Ectodermal cell (in vitro differentiated cells): Measurements from ENCODE around the gene CABLES1.

ENCODE experiments used
- H3K27ac ChIP-seq: 2 replicates; pipeline ENCODE4 v1.7.0; 2013; ENCODE audit warnings: mild to moderate bottlenecking, low read depth, low read length; ENCODE audit not compliant: insufficient read depth, poor library complexity, severe bottlenecking
- H3K27me3 ChIP-seq: 2 replicates; pipeline ENCODE4 v1.7.0; 2013; ENCODE audit warnings: mild to moderate bottlenecking, low read length; ENCODE audit not compliant: insufficient read depth, control insufficient read depth, poor library complexity, severe bottlenecking
- H3K36me3 ChIP-seq: one replicate; pipeline ENCODE4 v1.7.0; 2013; ENCODE audit warnings: low read length; ENCODE audit not compliant: control insufficient read depth, insufficient read depth
- H3K4me1 ChIP-seq: one replicate; pipeline ENCODE4 v1.7.0; 2013; ENCODE audit warnings: low read length; ENCODE audit not compliant: control insufficient read depth, insufficient read depth
- H3K4me3 ChIP-seq: 2 replicates; pipeline ENCODE4 v1.7.0; 2013; ENCODE audit warnings: low read depth, low read length, control low read depth; ENCODE audit not compliant: insufficient read depth
- H3K9me3 ChIP-seq: 2 replicates; pipeline ENCODE4 v1.7.0; 2013; ENCODE audit warnings: mild to moderate bottlenecking, low read length, moderate library complexity; ENCODE audit not compliant: control insufficient read depth
- WGBS, 2 experiments: methylation state at CpG; one replicate each; pipeline ENCODE4 v1.1.7; 2013; ENCODE audit warnings: missing lambda C conversion rate in 2 of 2; 5-methylcytosine and 5-hydroxymethylcytosine counted together

The CABLES1 gene

DNA sequence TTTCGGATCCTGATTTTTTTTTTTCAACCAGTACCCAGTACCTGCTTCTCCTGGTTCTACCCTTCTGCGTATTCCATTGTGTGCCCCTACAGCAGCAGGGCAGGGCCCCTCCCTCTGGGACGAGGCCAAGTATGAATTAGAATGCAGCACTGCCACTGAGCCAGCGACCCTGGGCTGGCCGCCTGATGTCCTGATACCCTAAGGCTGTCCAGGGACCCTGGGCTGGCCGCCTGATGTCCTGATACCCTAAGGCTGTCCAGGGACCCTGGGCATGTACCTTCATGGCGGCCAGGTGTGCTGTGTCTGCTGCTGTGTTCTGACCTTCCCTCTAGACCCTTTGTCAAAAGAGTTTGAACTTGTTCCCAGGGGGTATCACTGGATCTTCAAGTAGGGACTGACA is 42.9 kb downstream of the CABLES1 start:
- Histone ChIP-seq H3K9me3 (no peaks in the 10 kb centered on the region), H3K4me3 (no peak overlapping the region), H3K27ac (no peak overlapping the region), H3K4me1 (peaks cover 3% of the 10 kb centered on the region), H3K36me3 (no peaks in the 10 kb centered on the region), H3K27me3 (no peaks in the 10 kb centered on the region)
- 90 to 91% methylated on average over 7 of the region's 7 CpGs for WGBS, 2 experiments

DNA sequence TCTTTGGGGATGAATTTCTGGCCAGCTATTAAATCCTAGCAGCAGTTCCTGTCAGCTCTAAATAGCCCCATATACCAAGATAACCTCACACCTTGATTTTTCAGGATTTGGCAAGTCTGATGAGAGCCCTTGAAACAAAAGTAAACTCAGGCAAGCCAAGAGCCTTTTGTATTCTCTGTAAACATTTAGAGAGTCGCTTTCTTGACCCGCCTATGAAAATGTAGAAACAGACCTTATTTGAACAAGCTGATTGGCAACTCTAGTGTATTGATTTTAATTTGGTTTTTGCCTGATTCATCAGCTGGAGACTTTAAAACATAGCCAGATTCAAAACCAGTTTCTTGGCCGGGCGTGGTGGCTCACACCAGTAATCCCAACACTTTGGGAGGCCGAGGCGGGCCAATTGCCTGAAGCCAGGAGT is 43.4 kb downstream of the CABLES1 start:
- Histone ChIP-seq H3K4me3 (no peak overlapping the region), H3K36me3 (no peaks in the 10 kb centered on the region), H3K27me3 (no peaks in the 10 kb centered on the region), H3K27ac (no peak overlapping the region), H3K9me3 (no peaks in the 10 kb centered on the region), H3K4me1 (peaks cover 3% of the 10 kb centered on the region)
- 95% methylated on average over 6 of the region's 6 CpGs for WGBS, 2 experiments

DNA sequence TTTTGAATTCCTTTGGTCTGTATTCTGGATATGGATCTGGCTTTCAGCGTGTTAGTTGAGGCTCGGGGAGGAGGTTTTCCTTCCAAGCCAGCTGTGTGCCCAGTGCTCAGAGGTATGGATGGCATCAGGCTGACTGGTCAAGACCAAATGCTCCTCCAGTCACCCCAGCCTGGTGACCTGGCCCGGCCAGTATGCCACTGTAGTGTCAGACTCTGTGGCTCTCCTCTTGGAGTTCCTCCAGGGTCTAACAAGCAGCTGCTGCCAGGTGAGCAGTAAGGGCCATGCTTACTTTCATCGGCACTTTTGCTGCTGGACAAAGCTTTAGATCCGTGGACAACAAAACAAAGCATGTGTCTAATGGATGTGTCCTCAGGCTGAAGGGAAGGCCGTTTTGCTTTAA is 44.1 kb downstream of the CABLES1 start:
- Histone ChIP-seq H3K36me3 (no peaks in the 10 kb centered on the region), H3K4me1 (peaks cover 3% of the 10 kb centered on the region), H3K27ac (no peak overlapping the region), H3K9me3 (no peaks in the 10 kb centered on the region), H3K27me3 (no peaks in the 10 kb centered on the region), H3K4me3 (no peak overlapping the region)
- 94 to 95% methylated on average over 6 of the region's 6 CpGs for WGBS, 2 experiments

DNA sequence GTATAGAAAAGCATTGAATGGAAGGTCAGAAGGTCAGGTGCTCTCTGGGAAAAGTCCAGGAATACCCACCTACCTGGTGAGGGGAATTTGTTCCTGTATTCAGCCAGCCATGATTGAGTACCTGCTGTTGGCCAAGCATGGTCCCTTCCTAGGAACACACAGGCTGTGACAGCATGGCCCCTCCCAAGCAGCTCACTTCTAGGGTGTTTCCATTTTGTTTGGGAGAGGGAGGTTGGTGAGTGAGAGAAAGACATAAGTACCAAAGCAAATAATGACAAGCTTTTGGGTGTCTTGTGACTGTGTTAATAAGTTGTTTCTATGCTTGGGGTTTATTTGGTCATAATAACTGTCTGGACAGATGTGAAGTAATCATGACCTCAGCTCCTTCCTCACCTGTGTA is 46.3 kb downstream of the CABLES1 start:
- Histone ChIP-seq H3K9me3 (no peaks in the 10 kb centered on the region), H3K27me3 (no peaks in the 10 kb centered on the region), H3K27ac (no peak overlapping the region), H3K4me3 (no peak overlapping the region), H3K4me1 (peaks cover 3% of the 10 kb centered on the region), H3K36me3 (no peaks in the 10 kb centered on the region)

DNA sequence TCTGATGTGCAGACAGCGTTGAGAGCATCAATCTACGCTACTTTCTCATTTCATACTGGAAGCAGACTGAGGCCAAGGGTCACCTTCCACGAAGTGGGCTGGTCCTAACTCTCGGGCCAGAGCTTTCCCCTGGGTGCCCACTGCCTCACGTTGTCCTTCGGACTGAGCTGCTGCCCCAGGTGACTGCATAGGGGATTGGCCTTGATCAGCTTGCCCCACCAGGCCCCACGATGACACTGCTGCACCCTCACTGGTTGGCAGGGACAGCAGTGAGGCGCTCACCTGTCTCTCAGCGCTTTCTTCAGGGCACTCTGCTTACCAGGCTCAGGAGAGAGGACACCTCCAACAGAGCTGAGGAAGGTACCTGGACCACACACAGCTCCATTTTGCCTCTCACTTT is 47.3 kb downstream of the CABLES1 start:
- Histone ChIP-seq H3K27ac (no peak overlapping the region), H3K27me3 (no peaks in the 10 kb centered on the region), H3K4me3 (no peak overlapping the region), H3K4me1 (no peaks in the 10 kb centered on the region), H3K36me3 (no peaks in the 10 kb centered on the region), H3K9me3 (no peaks in the 10 kb centered on the region)
- WGBS, 2 experiments = 94% methylated on average over 9 of the region's 9 CpGs

DNA sequence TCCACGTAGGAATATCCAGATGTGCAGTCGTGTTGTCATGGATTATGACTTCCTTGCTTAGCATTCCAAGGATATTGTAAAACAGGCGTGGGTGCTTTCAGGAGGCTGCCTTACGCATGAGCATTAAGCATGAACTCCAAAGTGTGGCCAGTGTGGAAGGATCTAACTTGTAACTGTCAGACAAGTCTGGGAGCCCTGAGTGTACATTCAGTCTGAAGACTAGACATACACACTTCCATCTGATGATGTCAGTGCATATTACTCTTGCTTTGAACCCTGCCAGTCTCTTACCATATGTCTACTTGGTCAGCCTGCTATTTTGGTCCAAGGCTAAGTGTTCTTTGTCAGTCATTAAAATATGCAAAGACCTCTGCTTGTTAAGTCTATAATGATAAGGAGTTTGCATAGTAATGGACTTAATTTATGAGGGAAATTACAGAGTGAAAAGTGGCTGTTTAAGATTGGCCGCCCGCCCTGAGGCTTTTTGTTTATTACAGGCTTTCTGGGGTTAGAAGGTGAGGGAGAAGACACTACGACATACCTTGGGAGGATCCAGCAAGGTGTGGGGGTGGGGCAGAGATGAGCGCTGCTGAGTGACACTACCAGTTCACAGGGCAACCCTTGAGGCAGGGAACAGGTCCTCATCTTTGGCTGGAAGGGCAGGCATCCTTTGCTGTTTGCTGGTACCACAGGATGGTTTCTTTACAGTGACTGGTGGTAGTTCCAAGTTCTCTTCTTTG is 48.3 kb downstream of the CABLES1 start:
- Histone ChIP-seq H3K4me3 (no peak overlapping the region), H3K9me3 (no peaks in the 10 kb centered on the region), H3K4me1 (no peaks in the 10 kb centered on the region), H3K27ac (no peak overlapping the region), H3K27me3 (no peaks in the 10 kb centered on the region), H3K36me3 (no peaks in the 10 kb centered on the region)
- WGBS, 2 experiments = 92 to 94% methylated on average over 8 of the region's 8 CpGs

DNA sequence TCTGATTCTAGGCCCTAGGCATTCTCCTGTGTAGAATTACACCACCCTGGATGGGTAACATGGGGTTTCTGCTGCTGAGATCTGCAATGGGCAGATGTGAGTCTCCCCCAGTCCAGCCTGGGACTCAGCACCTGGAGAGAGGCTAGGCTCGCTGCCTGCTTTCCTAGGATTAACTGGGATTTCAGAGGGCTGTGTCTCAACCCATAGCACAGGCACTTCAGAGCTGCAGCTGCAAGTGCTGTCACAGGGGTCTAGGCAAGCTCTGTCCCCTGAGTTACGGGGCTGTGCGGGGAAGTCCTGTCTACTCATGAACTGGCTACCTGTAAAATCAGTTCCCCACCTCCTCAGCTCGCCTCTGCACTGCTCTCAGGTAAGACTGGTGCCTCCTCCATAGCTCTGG is 51.5 kb downstream of the CABLES1 start:
- WGBS, 2 experiments = 89 to 90% methylated on average over 4 of the region's 4 CpGs
- no peak overlapping the region for H3K4me3 ChIP-seq

DNA sequence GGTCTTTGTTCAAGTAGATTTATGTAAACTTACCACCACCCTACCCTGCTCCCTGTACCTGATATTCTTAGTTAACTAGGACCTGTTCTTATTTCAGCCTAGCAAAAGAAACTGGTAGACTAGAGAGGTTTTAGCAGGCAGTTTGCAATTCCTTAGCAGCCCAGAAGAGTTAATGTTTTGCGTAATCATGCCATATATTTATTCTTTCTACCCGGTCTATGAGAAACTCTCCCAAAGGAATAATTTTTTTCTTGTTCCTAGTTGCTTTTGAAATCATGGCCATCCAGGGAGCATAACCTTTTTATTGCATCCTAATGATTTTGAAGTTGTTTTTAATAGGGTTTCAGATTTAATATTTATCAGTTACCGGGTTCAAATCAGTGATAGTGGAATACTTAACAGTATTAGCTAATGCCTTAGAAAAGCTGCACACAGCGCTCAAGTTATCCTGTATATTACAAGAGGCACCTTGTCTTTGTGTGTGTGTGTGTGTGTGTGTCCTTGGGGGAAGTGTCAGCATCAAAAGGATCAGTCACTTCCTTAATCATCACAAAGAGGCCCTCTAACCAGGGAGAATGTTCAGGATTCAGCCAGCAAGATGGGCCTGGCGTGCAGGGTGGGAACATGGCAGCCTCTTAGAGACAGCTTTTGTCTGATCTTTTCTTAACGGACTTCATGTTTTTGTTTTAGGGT is 52.9 kb downstream of the CABLES1 start:
- no peak overlapping the region for H3K4me3 ChIP-seq
- 97 to 98% methylated on average over 6 of the region's 6 CpGs for WGBS, 2 experiments
- no peaks in the 10 kb centered on the region for H3K27me3 ChIP-seq
- no peaks in the 10 kb centered on the region for H3K36me3 ChIP-seq
- no peak overlapping the region for H3K27ac ChIP-seq
- H3K4me1 ChIP-seq = peaks cover 12% of the 10 kb centered on the region
- no peaks in the 10 kb centered on the region for H3K9me3 ChIP-seq

More for the DNA sequence above, 51.5 kb downstream of the CABLES1 start:
- peaks cover 6% of the 10 kb centered on the region for H3K4me1 ChIP-seq
- H3K27me3 ChIP-seq = no peaks in the 10 kb centered on the region
- no peak overlapping the region for H3K27ac ChIP-seq
- H3K9me3 ChIP-seq = no peaks in the 10 kb centered on the region
- no peaks in the 10 kb centered on the region for H3K36me3 ChIP-seq

DNA sequence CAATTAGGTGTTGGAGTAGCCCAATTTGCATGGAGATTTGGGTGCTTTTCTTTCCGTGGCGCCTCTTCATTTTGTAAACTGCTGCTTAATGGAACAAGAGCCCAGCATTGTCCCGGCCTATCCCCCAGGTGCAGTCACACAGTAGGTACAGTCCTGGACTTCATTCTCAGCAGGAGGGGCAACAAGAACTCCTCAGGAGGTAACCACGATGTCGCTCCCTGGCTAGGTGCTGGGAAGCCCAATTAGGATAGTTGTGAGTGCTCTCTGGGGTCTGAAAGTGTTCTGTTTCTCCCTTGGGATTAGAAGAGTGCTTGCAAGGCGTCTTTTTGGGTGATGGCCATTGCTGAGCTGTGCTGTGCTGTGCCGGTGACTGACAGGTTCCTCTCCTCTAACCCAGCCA is 53.8 kb downstream of the CABLES1 start:
- Histone ChIP-seq H3K27me3 (no peaks in the 10 kb centered on the region), H3K36me3 (no peaks in the 10 kb centered on the region), H3K27ac (no peak overlapping the region), H3K4me1 (peaks cover 12% of the 10 kb centered on the region), H3K9me3 (no peaks in the 10 kb centered on the region), H3K4me3 (no peak overlapping the region)
- WGBS, 2 experiments = 85 to 89% methylated on average over 7 of the region's 7 CpGs

DNA sequence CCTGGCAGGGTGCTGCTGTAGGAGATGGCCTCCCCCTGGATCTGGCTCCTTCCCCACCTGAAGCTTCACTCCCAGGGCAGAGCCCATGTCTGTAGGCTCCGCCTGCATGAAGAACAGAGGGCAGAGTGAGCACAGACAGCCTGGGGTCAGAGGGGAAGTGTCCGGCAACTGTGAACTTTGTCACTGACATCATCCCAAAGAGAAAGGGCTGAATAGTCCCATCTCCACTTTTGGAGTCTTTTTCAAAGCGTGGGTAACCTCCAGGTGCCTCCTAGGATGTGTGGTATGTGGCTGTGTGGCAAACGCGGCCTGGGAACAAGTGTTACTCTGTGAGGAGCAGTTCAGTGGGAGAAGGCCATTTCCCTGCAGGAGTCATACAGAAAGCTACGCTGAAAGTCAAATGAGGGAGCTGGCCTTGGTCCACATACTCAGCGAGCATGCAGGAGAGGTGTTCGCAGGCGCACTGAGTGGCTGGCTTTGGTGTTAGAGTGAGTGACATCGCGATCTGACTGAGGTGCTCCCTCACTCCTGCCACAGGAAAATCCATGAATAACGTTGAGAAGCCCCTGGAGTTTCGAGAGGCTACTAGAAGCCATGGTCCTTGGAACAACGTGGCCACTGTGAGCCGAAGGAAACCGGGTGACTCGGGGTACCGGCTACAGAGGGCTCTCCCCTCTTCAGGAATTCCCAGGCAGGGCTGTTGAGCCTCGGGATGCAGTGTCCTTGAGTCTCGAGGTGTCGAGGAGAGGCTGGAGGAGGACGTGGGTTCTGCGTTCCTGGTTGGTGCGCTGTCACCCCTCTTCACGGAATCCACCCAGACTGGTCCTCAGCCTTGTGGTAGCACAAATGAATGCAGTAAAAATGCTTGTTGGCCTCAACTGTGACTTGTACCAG is 54.7 kb downstream of the CABLES1 start:
- H3K4me1 ChIP-seq = peaks cover 12% of the 10 kb centered on the region
- no peaks in the 10 kb centered on the region for H3K36me3 ChIP-seq
- H3K27ac ChIP-seq = no peak overlapping the region
- no peaks in the 10 kb centered on the region for H3K27me3 ChIP-seq
- H3K4me3 ChIP-seq = no peak overlapping the region
- 94% methylated on average over 25 of the region's 25 CpGs for WGBS, 2 experiments
- H3K9me3 ChIP-seq = no peaks in the 10 kb centered on the region
